Body of pancreas (tissue), 4 donors: ENCODE results near the gene ARL6IP4.

ENCODE experiments used
- CTCF ChIP-seq, 7 experiments: fragments of 450-650 bp in 4 of 7; fragments of 200-600 bp in 3 of 7; sonication (generic) in 3 of 7; IDR thresholded peaks; one replicate each; pipeline ENCODE4 v1.5.1; 2016 to 2019; ENCODE audit warnings: antibody characterized with exemption in 7 of 7
- POLR2A ChIP-seq, 3 donors: fragments of 450-650 bp; IDR thresholded peaks; one replicate each; pipeline ENCODE4 v1.6.1; 2016; ENCODE audit warnings: antibody characterized with exemption in 3 of 3, mild to moderate bottlenecking in 2 of 3

- TF ChIP-seq CTCF (IDR thresholded peaks at IDR 0.05) = no peak
- no peak for TF ChIP-seq POLR2A (IDR thresholded peaks at IDR 0.05)
Observed at GRCh38 chr12:122942637-122943036, 37.8 kb upstream of the ARL6IP4 start.
